ENCODE data around the gene RAB40B.

RAB40B gene

GRCh38 chr17:82691714-82692113 is 6.8 kb downstream of the RAB40B start:
- DNase-seq = no peak

DNA sequence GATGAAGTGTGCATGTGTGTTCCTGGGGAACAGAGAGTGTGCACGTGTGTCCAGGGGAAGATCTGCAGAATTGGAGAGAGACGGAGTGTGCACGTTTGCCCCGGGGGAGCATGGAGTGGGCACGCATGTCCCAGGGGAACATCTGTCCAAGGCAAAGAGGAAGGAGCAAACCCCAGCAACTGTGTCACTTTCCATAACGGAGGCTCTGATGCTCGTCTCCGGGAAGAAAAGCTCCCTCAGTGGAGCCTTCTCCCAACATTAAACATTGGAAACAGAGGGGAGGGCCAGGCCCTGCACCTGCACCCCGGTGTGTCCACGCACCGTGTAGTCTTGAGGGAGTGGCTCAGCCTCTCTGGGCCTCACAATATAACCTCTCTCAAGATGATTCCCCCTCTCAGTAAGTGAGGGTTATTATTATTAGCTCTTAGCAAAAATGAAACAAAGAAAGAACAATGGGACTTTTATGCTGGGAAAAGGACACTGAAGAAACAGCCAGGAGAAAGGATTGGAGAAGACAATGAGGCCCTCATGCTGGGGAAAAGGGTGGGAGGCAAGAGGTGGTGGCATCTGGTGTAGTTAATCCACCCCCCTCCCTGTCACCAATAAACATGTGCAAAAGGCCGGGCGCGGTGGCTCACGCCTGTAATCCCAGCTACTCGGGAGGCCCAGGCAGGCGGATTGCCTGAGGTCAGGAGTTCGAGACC is 7.6 kb downstream of the RAB40B start:
- DNase-seq = peak; percentile 46 to 91

DNA sequence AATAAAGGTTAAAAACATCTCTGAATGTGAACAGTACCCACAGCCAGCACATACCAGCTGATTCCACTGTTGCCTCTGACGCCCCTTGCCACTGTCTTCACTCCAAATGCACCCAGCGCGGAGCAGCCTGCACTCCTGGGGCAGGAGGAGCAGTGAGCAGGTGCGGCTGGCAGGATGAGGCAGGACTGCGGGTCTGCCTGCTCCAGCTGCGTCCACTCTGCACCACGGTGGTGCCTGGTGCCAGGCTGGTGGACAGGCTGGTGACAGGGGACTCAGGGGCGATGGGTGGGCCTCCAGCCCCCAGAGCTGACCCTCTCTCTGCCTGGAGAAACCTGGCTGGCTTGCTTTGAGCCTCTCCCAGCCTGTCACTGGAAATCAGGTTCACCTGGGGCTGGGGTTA is 9.4 kb downstream of the RAB40B start:
- DNase-seq = no peak

DNA sequence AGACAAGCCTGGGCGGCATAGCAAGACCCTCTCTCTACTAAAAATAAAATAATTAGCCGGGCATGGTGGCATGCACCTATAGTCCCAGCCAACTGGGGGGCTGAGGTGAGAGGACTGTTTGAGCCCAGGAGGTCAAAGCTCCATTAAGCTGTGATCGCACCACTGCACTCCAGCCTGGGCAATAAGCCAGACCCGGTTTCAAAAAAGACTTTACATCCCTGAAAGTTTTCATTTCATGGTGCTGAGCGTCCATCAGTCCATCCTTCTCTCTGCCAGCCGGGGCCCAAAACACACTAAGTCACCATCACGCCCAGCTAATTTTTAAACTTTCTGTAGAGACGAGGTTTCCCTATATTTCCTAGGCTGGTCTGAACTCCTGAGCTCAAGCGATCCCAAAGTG is 10.6 kb downstream of the RAB40B start:
- DNase-seq = no peak

- DNase-seq = peak; percentile 55 to 74
Measured at GRCh38 chr17:82687375-82687861, 11.1 kb downstream of the RAB40B start.

DNA sequence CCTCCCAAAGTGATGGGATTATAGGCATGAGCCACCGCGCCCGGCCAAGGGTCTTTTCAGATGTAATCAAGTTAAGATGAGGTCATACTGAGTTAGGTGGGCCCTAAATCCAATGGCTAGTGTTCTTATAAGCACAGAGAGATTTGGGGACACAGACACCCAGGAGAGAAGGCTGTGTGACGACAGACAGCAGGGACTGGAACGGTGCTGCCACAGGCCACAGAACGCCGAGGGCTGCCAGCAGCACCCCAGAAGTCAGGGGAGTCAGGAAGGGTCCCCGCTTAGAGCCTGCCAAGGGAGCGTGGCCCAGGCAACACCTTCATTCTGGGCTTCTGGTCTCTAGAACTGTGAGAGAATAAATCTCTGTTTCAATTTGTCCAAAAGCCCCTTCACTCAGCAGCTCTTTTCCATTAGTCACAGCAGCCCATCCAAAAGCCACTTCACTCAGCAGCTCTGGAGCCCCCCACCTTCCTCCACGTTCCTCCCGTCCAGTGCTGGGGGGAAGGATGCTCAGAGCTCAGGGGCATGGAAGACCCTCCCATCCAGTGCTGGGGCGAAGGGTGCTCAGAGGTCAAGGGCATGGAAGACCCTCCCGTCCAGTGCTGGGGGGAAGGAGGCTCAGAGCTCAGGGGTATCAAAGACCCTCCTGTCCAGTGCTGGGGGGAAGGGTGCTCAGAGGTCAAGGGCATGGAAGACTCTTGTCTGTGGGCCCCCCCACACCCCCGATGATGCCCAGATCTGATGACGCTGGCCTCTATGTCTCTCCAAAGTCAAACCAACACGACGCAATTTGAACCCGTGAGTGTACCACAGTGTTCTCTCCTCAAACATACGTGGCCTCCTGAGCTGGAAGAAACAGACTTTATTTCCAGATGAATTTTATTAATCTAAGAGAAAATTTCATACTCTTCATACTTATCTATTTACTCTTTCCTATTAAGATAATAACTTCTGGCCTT is 11.9 kb downstream of the RAB40B start:
- no peak for DNase-seq

GRCh38 chr17:82685291-82685690 is 13.2 kb downstream of the RAB40B start:
- no peak for DNase-seq

DNA sequence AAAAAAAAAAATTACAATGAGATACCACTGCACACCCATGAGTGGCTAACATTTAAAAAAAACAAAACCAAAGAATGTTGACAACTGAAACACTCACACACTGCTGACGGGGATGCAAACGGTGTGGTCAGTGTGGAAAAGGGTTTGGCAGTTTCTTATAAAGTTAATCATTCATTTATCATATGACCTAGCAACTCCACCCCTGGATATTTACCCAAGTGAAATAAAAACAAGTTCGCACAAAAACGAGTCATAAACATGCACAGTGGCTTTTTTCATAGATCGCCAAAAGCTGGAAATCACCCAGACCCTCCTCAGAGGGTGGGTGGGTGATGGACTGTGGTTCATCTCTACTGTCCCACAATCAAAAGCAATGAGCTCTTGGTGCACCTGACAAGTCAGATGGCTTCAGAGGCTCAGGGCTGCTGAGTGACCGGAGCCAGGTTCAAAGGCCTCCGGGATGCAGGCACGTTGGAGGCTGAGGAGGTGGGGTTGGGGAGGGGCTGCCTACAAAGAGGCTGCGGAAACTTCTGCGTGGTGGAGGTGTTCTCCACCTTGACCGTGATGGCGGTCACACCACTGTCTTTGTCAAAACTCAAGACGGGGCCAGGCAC is 14.2 kb downstream of the RAB40B start:
- no peak for DNase-seq

DNA sequence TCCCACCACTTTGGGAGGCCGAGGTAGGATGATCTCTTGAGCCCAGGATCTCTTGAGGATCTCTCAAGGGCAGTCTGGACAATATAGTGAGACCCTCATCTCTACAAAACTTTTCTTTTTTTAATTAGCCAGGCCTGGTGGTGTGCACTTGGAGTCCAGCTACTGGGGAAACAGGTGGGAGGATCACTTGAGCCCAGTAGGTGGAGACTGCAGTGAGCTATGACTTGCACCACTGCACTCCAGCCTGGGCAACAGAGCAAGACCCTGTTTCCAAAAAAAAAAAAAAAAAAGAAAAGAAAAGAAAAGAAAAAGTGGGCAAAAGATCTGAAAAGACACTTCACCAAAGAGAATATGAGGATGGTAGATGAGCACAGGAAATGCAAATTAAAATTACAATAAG is 15.0 kb downstream of the RAB40B start:
- DNase-seq = no peak

DNA sequence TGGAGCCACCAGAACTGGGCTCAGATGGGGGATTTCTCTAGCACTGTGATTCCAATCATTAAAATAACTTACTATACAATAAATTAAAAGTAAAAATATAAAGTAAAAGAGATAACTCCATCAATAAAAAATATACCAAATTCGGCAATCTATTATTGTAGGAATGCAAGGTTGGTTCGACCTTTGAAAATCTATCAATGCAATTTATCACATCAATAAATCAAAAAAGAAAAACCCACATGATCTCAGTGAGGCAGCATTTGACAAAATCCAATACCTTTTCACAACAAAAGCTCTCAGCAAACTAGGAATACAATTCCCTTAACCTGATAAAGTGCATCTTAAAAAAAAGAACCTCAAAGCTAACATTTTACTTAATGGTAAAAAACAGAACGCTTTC is 17.0 kb downstream of the RAB40B start:
- DNase-seq = no peak

DNA sequence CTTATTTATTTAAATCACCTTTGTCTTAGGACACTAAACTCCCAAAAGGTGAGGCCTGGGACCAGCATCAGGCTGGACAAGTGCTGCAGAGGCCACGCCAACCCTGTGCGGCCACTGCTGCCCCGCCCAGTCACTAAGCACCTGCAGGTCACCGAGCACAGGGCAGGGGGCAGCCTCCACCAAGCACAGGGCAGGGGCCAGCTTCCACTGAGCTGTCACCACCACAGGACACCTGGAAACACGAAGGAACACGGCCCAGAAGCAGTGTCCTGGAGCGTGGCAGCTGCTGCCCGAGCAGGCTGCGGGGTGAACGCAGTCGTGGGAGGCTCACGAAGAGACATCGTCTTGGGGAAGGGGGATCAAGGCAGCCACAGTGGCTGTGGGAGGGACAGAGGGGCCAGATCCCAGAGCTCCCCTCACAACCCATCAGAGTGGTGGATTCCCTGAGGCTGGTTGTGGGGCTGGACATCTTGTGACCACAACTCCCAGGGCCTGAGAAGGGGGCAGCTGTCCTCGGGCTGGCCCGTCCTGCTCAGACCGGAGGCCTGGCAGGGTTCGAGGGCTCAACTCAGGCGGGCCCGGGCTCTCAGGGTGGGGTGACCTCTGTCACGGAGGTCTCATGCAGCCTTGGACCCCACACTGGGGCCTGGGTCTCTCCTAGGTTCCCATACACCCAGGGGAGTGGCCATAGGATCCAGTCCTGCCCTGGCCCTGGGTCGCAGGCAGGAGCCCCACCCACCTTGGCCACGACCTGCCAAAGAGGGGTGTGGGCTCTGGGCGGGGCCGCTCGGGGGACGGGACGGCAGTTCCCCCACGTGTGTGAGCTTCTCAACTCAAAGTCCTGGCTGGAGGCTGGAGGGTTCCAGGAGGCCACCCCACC is 18.7 kb downstream of the RAB40B start:
- no peak for DNase-seq

GRCh38 chr17:82678265-82678891 is 20.1 kb downstream of the RAB40B start:
- DNase-seq = no peak

GRCh38 chr17:82677353-82677925 is 21.1 kb downstream of the RAB40B start:
- DNase-seq = no peak

GRCh38 chr17:82675476-82676245 is 22.8 kb downstream of the RAB40B start:
- DNase-seq = no peak

DNA sequence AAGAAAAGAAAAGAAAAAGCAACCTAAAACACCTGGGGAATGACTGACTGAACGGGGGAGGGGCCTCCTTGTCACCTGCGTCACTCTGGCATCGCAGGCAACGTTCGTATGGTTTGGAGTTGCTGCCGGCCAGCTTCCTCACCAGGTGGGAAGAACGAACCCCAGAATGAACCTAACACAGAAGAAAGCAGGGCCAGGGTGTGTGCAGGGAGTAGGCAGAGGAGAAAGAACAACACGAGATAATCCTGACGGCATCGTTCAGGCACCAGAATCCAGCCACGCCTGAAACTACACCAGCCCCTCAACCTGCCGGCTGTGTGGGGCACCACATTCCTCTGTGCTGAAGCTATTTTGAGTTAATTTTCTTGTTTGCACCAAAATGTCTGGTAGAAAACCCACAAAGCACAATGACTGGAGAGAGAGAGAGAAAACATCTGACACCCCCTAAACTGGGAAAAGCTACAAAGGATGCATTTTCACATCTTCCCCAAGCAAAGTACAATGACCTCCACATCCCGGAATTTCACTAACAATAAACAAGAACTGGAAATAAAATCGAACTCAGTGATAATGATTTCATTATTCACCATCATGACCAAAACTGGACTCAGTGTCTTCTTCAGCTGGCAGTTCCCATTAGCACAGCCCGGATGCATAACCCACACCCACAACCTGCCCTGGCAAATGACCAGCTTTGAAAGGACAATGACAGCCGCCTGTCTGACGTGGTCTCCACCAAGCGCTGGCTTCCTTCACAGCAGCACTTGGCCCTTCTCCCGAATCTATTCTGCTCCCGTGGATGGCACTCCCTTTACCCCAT is 23.6 kb downstream of the RAB40B start:
- peak; percentile 68 to 92 for DNase-seq

DNA sequence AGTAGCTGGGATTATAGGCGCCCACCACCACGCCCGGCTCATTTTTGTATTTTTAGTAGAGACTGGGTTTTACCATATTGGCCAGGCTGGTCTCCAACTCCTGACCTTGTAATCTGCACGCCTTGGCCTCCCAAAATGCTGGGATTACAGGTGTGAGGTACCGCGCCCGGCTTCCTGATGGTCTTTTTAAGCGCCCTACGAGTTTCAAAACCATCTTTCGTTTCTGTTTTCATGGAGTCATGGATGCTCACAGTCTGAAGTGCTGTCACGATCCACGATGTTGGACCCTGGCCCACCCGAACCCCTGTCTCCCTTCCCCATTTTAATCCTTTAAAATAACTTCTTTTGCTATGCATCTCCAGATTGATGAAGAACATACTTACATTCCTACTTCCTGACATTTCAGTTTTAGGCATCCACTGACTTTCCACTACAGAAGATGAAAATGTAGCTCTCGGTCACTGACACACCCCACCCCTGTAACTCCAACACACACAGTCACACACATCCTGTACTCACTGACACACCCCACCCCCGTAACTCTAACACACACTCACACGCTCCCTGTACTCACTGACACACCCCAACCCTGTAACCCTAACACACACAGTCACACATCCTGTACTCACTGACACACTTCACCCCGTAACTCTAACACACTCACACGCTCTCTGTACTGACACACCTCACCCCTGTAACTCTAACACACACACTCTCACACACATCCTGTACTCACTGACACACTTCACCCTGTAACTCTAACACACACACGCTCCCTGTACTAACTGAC is 27.6 kb downstream of the RAB40B start:
- no peak for DNase-seq

- DNase-seq = peak; percentile 78 to 80
Measured at GRCh38 chr17:82668631-82669099, 29.8 kb downstream of the RAB40B start.

GRCh38 chr17:82668024-82668630 is 30.4 kb downstream of the RAB40B start:
- no peak for DNase-seq

Measured in hippocampal formation (tissue), 2 donors.